PC-3 (cell line): Measurements from ENCODE around the gene LRRFIP1.

Source experiments
- EZH2 ChIP-seq: fragments of 300-600 bp; sonication (generic); IDR thresholded peaks from one replicate; pipeline ENCODE4 v1.6.1; 2017; ENCODE audit warnings: antibody characterized with exemption, mild to moderate bottlenecking, low read length; ENCODE audit not compliant: unreplicated experiment
- EZH2phosphoT487 ChIP-seq: fragments of 300-600 bp; sonication (generic); IDR thresholded peaks from 2 replicates; pipeline ENCODE4 v1.6.1; 2018; ENCODE audit warnings: mild to moderate bottlenecking, antibody characterized with exemption, low read length, borderline replicate concordance
- TF ChIP-seq, protein P1 (sequence below): fragments of 300-600 bp; sonication (generic); conservative IDR thresholded peaks from 2 replicates; pipeline ENCODE4 v1.5.1; 2017; ENCODE audit warnings: antibody characterized with exemption, low read depth, mild to moderate bottlenecking, low read length

DNA sequence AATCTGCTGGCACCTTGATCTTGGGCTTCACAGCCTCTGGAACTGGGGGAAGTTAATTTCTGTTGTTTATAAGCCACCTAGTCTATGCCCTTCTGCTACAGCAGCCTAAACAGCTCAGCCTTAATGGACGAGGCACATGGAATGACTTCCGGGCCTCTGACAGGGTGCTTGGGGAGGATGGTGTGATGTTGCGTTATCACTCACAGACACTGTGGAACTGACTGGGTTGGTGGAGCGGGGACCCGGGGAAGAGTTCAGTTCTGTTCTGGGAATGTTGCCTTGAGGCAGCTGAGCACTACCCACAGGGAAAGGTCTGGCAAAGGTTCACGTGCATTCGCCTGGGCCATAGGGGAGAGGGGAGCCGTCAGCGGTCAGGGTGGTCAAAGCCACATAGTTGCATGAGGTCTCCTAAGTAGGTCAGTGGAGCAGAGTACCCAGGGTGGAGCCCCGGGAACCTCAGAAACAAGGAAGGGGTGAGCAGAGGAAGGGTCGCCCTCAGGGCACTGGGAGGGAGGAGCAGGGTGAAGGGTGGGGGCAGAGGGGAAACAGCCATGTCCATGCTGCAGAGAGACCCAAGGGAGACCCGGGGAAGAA lies 36.2 kb downstream of the LRRFIP1 start:
- no peak for TF ChIP-seq EZH2
- TF ChIP-seq, protein P1, sequence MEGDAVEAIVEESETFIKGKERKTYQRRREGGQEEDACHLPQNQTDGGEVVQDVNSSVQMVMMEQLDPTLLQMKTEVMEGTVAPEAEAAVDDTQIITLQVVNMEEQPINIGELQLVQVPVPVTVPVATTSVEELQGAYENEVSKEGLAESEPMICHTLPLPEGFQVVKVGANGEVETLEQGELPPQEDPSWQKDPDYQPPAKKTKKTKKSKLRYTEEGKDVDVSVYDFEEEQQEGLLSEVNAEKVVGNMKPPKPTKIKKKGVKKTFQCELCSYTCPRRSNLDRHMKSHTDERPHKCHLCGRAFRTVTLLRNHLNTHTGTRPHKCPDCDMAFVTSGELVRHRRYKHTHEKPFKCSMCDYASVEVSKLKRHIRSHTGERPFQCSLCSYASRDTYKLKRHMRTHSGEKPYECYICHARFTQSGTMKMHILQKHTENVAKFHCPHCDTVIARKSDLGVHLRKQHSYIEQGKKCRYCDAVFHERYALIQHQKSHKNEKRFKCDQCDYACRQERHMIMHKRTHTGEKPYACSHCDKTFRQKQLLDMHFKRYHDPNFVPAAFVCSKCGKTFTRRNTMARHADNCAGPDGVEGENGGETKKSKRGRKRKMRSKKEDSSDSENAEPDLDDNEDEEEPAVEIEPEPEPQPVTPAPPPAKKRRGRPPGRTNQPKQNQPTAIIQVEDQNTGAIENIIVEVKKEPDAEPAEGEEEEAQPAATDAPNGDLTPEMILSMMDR: no peak
- TF ChIP-seq EZH2phosphoT487: no peak
